GM21423 (cell line): ENCODE results near the gene SRXN1.

ENCODE experiments used
- ATAC-seq: cut with Tn5 transposase; IDR thresholded peaks from one replicate; pipeline ENCODE4 v1.9.1; 2021; ENCODE audit warnings: mild to moderate bottlenecking, moderate library complexity; ENCODE audit not compliant: unreplicated experiment

The SRXN1 gene

DNA sequence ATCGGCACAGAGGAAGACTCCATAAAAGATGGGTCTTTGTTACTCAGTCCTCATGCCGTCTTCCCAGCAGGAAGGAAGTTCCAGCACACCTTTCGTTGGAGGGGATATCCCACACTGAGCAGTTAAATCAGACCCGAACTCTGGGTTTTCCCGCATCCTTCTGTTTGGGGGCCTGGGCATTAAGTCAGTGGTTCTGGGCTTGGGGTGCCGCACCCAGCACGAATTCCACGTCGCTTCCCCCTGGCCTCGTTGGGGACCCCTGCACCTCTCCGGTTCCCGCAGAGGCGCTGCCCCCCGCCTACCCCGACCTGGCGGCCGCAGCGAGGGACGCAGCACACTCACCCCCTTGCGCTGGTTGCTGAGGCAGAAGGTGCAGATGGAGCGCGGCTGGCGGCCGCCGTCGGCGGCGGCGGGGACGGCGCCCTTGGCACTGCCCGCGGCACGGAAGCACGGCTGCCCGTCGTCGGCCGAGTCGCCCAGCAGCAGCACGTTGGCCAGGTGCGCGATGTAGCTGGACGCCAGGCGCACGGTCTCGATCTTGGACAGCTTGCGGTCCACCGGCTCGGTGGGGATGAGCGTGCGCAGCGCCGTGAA, 43.5 kb downstream of the SRXN1 start:
- no peak for ATAC-seq

DNA sequence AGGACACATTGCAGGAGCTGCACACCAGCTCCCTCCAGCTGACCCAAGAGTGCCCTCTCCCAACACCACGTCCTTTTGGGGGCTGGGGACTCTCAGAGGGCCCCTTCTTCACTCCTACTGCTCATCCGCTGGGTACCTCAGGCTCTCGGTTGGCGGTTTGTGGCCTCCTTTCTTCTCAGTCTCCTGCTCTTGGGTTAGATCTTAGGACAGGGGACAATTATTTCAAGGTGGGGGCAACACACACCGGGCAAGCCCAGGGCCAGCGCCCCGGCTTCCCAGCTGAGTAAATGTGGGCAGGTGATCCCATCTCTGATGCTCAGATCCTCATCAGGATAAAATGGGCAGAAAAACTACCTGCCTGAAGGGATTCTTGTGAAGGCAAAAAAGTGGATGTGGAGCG, 44.0 kb downstream of the SRXN1 start:
- no peak for ATAC-seq

DNA sequence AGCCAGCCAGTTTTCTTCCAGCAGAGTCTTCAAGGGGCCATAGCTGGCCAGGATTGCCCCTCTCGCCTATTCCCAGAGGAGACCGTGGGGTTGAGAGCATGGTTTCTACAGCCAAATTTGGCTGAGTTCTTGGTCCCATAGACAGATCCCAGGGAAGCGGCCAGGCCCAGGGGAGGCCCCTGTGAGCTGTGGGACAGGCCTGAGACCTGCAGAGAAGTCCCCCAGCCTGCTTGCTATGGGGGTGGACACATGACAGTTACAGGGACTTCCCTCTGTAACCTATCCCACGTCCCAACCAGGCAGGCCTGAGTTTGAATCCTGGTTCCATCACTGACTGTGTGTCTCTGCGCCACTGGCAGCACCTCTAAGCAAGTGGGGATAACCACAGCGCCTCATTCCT, 45.5 kb downstream of the SRXN1 start:
- ATAC-seq, result no peak

DNA sequence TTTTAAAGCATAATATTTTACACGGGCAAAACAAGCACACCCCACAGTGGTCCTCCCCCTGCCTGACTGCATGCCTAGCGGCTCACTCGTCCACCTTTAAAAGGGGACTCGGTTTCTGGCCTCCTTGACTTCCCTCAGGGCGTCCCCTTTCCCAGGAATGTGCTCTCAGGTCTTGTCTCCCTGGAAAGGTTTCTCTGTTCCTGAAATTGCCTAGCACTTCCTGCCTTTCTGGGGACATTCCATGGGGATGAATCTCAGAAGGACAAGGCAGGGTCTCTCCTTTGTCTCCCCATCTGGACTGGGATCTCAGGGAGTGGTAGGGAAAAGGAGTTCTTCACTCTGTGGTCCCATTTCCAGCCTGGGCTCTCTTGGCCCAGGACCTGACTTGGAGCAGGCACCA, 47.8 kb downstream of the SRXN1 start:
- ATAC-seq, result no peak

DNA sequence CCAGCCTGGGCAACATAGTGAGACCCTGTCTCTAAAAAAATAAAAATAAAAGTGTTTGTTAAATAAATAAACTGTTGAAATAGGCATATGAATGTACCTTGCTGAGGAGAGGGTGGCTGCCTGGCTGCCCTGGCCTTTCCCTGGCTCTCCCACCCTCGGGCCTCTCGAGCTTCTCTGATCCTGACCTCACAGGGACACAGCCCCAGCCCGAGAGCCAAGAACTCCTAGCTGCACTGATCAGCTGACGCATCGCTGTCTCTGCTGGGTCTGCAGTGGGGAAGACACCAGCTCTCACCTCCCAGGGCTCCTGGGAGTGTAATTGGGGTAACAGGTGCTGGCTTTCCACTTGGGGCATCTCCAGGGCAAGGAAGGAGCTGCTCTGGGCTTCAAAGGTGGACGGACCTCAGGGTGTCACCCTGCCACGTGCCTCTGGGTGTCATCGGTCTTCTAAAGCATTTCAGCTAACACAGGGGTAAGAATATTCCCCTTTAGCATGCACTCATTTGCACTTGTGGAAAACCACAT, 49.8 kb downstream of the SRXN1 start:
- ATAC-seq, result no peak

DNA sequence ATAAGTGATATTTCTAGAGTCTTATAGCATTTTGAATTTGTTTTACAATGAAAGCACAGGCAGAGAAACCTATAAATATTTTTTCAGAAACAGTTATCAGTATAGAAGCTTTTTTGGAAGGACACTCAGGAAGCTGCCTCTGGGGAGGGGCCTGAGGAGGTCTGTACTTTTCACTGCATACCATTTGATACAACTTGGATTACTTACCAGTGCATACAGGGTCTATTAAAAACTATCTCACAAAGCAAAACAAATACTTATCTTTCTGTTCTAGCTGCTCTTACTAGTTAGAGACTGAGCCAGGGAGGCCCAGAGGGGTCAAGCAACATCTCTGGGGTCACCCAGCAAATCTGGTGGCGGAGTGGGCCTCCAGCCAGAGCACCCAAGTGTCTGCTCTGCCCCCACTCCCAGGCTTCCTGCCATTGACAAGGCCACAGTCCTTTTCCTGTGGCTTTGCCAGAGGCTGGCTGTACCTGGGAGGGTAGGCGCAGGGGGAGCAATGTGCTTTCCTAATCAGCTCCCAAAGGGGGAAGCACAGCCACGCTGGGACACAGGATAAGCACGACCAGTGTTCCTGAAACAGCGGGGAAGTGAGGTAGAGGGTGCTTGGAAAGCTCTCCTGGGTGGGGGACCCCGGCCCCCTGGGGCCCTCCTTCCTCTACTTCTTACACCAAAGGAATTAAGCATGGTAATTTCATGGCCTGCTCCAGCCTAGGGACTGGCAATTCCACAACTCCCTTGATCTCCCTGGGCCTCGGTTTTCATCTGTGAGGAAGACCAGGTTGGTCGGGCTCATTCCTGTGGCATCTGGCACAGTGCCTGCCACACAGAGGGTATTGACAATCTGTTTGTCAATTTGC, 50.7 kb downstream of the SRXN1 start:
- no peak for ATAC-seq

DNA sequence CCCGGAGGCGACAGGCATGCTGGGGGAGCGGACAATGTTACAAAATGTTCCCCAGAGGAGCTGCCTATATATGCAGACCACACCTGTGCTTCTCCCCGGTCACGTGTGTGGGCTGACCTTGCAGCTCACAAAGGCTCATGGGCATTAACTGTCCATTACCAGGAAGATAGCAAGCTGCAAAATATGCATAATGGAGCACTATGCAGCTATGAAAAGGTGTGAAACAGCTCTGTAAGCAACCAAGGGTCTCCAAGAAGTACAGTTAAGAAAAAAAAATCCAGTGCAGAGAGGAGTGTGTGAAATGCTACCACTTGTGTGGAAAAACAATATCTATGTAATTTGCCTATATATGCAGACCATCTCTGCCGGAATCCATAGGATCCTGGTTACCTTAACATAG, 52.3 kb downstream of the SRXN1 start:
- no peak for ATAC-seq

DNA sequence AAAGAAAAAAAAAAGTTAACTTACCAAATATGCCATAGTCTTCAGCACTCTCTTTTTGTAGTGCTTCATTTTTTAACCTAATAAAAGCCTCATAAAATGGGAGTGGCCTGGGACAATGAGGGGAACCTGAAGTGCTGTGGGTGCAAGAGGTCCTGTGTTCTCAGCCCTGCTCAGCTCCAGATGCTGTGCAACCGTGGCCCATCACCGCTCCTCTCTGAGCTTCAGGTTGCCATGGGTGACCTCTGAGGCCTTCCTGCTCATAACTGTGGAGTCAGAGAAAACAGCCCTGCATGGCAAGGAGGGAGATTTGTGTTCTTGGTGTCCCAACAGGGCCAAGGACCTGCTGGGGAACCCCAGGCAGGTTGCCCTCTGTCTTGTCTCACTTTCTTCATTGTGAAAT, 52.9 kb downstream of the SRXN1 start:
- ATAC-seq, result no peak

DNA sequence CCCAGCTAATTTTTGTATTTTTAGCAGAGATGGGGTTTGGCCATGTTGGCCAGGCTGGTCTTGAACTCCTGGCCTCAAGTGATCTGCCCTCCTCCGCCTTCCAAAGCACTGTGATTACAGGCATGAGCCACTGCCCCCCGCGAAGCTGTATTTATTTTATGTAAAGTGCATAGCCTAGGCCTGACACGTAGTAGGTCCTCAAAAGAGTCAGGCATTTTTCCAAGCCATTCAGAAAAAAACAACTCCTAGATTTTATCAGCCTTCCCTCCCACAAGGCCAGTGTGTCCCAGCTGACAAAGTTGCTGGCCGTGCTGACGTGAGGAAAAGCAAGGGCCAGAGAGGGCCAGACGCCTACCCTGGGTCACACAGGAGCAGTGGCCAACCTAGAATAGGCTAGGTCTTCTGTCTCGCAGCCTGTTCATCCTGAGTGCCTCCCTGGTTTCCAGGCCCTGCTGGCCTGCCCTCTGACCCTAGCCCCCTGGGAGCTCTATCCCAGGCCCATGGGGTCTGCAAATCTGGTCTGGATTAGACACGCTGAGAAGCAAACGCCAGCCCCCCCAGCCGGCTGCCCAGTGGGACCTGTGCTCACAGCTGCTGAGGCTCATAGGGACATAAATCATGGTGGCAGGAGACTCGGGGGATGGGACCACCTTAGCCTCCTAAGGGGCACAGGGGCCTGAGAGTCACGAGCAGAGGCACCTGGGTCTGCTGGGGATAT, 54.7 kb downstream of the SRXN1 start:
- no peak for ATAC-seq

DNA sequence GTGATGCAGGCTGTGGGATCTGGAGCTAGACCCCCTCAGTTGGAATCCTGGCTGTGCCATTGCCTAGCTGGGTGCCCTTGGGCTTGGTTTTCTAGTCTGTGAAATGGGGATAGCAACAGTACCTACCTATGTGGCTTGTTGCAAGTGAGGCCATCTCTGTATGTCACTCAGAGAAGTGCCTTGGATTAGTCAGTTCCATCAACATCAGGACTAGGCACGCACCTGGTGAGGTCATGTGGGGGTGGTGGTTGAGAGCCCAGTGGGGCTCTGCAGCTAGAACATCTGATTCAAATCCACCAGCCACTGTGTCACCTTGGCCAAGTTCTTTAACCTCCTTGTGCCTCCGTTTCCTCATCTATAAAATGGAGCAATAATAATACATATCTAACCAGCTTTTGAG, 55.4 kb downstream of the SRXN1 start:
- ATAC-seq, result no peak
